ENCODE results near the gene DDHD1.

The DDHD1 gene

DNA sequence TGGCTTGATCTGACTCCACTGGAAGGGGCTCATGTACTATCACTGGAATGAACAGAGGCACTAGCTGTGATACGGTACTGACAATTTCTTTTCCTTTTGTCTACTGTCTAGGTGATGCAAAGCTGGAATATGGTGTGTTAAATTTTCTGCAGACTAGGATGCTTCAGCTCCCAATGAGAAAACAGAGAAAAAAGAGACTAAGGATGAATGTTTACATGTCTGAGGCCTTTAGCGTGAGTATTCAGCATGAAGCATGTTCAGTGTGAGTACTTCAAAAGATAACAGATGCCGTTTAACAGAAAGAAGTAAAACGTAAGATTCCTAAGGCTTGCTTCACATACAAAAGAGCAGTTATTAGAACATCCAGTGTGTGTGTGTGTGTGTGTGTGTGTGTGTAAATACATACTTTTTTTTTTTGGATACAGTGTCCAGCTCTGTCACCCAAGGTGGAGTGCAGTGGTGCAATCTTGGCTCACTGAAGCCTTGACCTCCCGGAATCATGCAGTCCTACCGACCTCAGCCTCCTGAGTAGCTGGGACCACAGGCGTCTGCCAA is 110.0 kb downstream of the DDHD1 start:
- TF ChIP-seq GATA1 (IDR thresholded peaks at IDR 0.05; ENCODE audit: low read depth, low read length) (no peak), POLR2A (IDR thresholded peaks at IDR 0.05; ENCODE audit: low read length) (no peak)
- no peak for DNase-seq

DNA sequence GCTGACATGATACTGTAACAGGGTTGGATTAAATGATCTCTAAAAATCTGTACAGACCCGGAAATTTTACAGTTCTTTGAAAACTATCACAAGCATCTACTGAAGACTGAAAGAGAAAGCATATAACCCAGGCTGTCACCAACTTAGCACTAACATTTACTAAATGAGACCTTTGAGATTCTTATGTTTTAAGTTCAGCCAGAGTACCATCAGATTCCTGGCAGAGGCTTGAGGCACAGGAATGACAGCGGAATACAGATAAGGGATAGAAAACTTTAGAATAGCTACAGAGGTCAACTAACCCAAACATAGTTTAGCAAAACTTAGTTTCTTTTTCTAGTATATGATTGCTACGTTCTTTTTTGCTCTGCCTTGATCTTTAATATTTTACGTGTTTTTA is 110.6 kb downstream of the DDHD1 start:
- no peak for DNase-seq
- TF ChIP-seq POLR2A (IDR thresholded peaks at IDR 0.05; ENCODE audit: low read length) = no peak
- no peak for TF ChIP-seq GATA1 (IDR thresholded peaks at IDR 0.05; ENCODE audit: low read depth, low read length)

DNA sequence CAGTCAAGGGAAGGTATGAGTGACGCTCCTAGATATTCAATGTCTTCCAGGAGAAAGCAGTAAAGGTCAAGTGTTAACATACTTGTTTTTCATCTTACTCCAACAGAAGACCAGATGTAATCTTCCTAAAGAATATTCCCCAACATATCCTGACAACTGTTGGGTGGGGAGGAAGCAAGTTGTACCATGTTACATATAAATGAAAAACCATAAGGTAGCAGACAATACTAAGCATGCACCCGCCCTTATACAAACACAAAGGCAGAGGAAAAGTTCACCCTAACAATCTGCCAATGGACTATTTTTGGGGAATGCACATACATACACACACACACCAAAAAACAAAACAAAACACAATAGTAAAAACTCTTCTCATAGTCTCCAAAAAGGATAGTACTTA is 112.1 kb downstream of the DDHD1 start:
- no peak for TF ChIP-seq GATA1 (IDR thresholded peaks at IDR 0.05; ENCODE audit: low read depth, low read length)
- no peak for TF ChIP-seq POLR2A (IDR thresholded peaks at IDR 0.05; ENCODE audit: low read length)
- DNase-seq = no peak

DNA sequence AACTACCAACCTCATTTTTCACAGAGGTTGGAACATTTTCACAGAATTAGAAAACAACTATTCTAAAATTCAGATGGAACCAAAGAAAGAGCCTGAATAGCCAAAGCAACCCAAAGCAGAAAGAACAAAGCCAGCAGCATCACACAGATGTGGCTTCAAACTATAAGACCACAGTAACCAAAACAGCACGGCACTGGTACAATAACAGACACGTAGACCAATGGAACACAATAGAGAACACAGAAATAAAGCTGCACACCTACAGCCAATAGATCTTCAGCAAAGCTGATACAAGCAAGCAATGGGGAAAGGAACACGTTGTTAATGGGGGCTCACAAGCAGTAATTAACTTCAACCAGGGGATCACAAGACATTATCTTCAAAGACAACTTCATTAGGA is 114.5 kb downstream of the DDHD1 start:
- TF ChIP-seq POLR2A (IDR thresholded peaks at IDR 0.05; ENCODE audit: low read length) (no peak), GATA1 (IDR thresholded peaks at IDR 0.05; ENCODE audit: low read depth, low read length) (no peak)
- DNase-seq = no peak

DNA sequence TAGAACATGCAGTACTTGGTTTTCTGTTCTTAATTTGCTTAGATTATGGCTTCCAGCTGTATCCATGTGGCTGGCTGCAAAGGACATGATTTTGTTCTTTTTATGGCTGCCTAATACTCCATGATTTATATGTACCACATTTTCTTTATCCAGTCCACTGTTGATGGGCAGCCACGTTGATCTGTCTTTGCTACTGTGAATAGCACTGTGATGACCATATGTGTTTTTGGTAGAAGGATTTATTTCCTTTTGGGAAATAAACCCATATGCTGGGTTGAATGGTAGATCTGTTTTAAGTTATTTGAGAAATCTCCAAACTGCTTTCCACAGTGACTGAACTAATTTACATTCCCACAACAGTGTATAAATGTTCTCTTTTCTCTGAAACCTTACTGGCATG is 116.1 kb downstream of the DDHD1 start:
- TF ChIP-seq POLR2A (IDR thresholded peaks at IDR 0.05; ENCODE audit: low read length) (no peak), GATA1 (IDR thresholded peaks at IDR 0.05; ENCODE audit: low read depth, low read length) (no peak)
- no peak for DNase-seq

DNA sequence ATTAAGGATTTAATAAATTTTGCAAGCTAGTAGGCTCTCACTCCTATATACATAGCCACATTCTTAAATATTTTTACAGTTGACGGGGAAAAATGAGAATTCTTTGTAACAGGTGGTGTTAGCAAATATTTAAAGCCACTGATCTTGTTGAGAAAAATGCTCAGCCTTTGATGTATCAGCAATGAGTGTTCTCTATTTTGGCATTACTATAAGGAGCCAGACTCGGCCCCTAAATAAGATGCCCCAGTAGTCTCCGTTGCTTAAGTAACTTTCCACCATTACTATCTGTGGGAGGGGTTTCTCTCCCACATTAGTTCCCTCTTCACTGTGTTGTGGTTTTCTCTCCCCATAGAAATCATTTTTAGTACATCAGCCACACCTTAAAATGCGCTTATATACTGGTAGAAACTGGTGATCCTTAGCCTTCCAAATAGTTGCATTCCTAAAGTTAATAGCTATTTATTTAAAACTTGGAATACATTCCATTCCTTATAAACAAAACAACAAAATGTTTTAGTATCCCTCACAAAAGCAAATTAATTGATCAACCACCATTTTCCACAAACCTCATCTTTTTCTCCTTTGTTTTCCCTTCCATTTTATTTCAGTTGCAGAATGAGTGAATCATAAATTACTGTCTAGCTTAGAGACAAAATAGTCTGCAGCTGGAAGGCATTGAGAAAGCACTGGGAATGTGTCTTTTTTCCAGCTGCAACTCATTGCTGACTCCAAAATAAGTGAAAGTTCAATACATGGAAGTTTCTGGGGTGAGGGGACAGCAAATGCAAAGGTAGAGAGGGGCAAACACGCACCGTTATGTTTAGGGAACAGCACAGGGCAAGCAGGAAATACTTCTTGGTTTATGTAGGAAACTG is 117.5 kb downstream of the DDHD1 start:
- no peak for DNase-seq
- TF ChIP-seq GATA1 (IDR thresholded peaks at IDR 0.05; ENCODE audit: low read depth, low read length) (no peak), POLR2A (IDR thresholded peaks at IDR 0.05; ENCODE audit: low read length) (no peak)

DNA sequence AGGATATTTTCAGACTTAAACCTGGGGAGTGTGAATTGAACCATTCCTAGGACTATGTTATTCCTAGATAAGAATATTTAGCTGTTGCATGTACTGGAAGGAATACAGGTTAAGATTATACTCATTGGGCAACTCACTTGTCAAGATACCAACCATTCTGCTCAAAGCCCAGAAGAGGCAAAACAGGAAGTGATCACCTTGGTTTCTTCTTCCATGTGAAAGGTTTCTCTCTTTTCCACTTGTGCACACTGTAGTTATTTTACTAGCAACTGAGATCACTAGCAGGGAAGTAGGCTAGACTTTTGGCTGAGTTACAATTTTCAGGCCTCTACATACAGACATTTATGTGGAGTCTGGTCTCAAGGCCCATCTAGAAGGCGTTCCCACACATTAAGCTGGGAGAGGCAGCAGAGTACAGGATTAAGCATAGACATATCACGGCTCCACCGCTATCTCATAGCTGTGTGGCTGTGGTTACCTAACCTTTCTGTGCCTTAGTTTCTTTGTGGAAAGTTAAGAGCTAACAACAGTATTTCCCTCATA is 118.4 kb downstream of the DDHD1 start:
- no peak for DNase-seq
- TF ChIP-seq POLR2A (IDR thresholded peaks at IDR 0.05; ENCODE audit: low read length) = no peak
- no peak for TF ChIP-seq GATA1 (IDR thresholded peaks at IDR 0.05; ENCODE audit: low read depth, low read length)

DNA sequence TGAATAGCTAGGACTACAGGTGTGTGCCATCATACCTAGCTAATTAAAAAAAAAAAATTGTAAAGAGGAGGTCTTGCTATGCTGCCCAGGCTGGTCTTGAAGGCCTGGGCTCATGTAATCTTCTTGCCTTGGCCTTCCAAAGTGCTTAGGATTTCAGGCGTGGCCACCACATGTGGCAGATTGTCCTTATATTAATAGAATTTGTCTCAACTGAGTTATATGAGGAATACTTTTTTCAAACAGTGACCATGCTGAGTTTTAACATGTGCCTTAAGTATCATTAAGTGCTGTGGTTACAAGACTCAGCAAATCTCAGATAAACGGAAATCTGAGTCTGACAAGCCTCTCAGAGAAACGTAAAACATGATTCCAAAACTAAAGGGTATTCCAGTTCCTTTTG is 119.1 kb downstream of the DDHD1 start:
- DNase-seq = no peak
- TF ChIP-seq GATA1 (IDR thresholded peaks at IDR 0.05; ENCODE audit: low read depth, low read length) = no peak
- TF ChIP-seq POLR2A (IDR thresholded peaks at IDR 0.05; ENCODE audit: low read length) = no peak

DNA sequence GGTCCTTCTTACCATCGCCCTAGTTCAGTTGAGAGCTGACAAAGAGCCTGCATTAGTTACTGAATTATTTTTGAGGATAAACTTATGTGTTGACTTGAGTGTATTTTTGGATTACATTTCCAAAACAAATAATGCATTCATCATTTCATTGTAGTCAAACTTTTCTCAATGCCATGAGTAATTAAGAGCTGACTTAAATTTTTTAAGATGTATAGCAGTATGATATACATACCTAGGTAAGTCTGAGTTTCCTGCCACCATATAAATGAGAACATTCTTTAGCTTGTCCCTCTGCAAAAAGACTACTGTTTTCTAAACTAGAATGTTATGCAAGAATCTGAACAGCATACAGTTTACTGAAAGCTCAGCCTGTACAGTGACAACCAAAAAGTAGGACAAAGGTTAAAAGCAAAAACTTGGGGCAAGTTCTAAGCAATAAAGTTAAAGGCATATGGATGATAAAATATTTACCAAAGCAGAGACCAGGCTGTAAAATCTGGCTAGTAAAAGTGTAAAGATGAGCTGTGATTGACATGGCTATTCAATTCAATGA is 120.2 kb downstream of the DDHD1 start:
- TF ChIP-seq GATA1 (IDR thresholded peaks at IDR 0.05; ENCODE audit: low read depth, low read length) (no peak), POLR2A (IDR thresholded peaks at IDR 0.05; ENCODE audit: low read length) (no peak)
- DNase-seq = no peak

DNA sequence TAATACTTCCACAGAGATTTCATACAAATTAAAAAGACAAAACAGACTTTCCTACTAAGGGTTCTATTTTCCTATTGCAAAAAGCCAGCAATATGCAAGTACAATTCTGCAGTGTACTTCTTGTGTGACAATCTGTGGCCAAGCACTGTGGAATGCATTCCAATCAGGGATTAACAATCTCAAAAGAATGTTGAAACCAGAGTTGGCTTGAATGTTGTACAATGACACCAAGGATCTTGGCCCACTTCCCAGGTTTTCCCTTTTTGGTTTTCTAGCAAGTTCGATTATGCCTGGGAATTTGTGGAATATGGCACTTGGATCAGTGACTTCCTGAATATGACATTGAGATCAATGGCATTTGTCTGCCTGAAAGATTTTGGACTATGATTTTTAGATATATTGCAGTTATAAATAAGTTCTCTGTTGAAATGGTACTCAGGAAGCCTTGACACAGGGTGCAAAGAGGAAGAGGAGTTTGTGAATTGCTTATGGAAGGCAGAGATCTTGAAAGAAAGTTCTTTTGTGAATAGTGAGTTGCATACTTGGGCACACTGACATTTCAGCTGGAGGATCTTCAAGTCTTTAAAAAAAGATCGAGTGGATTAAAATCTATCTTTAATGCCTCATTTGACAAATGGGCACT is 120.8 kb downstream of the DDHD1 start:
- TF ChIP-seq GATA1 (IDR thresholded peaks at IDR 0.05; ENCODE audit: low read depth, low read length) (no peak), POLR2A (IDR thresholded peaks at IDR 0.05; ENCODE audit: low read length) (no peak)
- DNase-seq = no peak

DNA sequence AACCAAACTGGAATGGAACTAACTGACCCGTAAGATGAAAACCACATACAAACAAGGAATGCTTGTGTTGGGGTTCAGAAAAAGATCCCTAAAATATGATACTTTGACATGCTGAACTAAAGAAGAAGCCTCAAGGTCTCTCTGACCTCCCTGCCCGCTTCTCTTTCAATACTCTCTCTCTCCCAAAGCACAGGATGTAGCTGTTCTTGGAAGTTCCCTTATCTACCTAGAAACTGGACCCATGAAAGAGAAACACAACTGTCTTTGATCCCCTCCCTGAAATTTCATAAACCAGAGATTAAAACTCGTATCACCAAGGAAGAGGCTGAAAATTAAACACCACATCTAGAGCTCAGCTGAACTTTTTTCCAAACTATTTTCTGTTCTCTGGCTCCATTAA is 125.6 kb downstream of the DDHD1 start:
- TF ChIP-seq POLR2A (IDR thresholded peaks at IDR 0.05; ENCODE audit: low read length) (no peak), GATA1 (IDR thresholded peaks at IDR 0.05; ENCODE audit: low read depth, low read length) (no peak)
- no peak for DNase-seq

DNA sequence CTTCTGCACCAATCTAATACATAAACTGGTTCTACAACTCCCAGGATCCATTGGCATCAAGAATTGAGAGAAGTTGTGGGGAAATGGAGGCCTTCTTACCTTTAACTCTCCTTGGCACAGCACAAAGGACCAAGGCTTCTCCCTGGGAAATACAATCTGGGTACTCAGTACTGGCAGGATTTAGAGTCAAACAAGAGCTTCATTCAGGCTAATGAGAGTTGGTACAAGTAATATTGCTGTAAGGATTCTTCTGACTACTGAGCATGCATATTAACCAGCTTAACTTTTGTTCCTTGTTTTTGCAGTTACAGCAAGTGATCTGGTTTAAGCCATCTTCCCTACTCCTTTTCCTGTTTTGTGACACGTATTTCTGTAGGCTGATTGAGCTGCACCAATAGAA is 126.1 kb downstream of the DDHD1 start:
- DNase-seq = no peak
- no peak for TF ChIP-seq GATA1 (IDR thresholded peaks at IDR 0.05; ENCODE audit: low read depth, low read length)

DNA sequence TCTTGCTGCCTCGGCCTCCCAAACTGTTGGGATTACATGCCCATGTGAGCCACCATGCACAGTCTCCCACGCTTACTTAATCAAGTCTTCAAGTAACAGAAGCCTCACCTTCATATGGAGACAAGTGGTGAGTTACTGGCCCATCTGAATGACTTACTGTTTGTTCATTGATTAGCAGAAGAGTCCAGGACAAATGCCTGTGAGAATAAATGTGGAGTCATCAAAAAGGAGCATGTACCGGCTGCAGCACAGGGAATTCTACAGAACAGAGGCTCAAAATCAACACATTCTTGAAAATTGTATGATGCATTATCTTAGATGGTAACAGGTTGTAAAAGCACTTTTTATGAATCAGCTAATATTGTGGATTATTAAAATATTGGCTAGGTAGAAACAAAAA is 129.8 kb downstream of the DDHD1 start:
- TF ChIP-seq POLR2A (IDR thresholded peaks at IDR 0.05; ENCODE audit: low read length) (no peak), GATA1 (IDR thresholded peaks at IDR 0.05; ENCODE audit: low read depth, low read length) (no peak)
- no peak for DNase-seq

DNA sequence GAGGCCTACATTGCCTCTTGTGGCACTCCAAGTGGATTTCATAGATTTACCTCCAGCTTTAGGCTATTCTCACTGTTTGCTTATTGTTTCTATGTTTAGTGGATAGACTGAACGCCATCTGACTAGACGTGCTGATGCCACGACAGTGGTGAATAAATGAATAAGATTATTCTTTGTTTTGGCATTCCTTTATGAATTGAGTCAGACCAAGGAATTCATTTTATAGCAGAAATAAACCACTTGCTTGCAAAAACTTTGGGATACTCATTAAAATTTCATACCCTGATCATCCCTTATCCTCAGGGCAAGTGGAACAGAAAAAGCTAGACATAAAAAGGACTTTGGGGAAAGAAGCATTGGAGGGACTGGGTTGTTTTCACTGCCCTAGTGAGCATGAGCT is 130.5 kb downstream of the DDHD1 start:
- no peak for TF ChIP-seq POLR2A (IDR thresholded peaks at IDR 0.05; ENCODE audit: low read length)
- TF ChIP-seq GATA1 (IDR thresholded peaks at IDR 0.05; ENCODE audit: low read depth, low read length) = no peak
- DNase-seq = no peak
